Measurements from ENCODE around the gene GPSM1. TPM values are rescaled to one million over a fixed set of nuclear protein-coding genes. Genes with fewer than 3 reads are reported as not detected.

The GPSM1 gene
- total and polyA plus RNA-seq, 9 of the 15 experiments (the other 6 are each of a cell fraction or from before 2014, with no cell fraction given), result 0.04 to 14.2 (median 3.1) TPM

DNA sequence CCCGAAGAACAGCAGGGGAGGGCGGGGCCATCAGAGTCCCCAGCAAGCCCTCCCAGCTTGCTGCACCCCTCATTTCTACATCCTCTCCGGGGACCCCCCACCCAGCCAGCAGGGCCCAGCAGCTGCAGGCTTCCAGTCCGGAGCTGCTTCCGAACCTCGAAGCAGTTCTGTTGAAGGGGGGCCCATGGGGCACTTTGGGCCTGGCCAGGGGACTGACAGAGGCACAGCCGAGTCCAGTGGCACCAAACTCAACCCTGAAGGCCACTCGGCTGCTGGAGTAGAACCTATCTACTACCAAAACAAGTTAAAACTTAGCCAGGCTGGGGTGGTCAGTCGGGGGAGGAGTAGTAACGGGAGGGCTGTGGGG lies 15.3 kb upstream of the GPSM1 start:
- ATAC-seq, result no peak
- BruUV-seq (replicated peaks), result no TSS peak
- Histone ChIP-seq H3K9ac (ENCODE audit: insufficient read depth in 1 of 2, low read depth in 2 of 2, low read length in 2 of 2) (no peak overlapping the region), H3K9me1 (ENCODE audit: control insufficient read depth, insufficient read depth, low read length) (no peaks in the 10 kb centered on the region), H3K79me2 (ENCODE audit: control insufficient read depth, insufficient read depth, low read length) (no peaks in the 10 kb centered on the region), H3K4me1 (replicated peaks in 1 of 2; ENCODE audit: control insufficient read depth in 2 of 2, insufficient read depth in 2 of 2, low read length in 2 of 2) (peaks cover 4 to 33% of the 10 kb centered on the region in 2 experiments; a peak in 3 of 5 replicates), H3K4me2 (ENCODE audit: insufficient read depth, low read length) (no peak overlapping the region), H2AFZ (ENCODE audit: low read depth, low read length) (no peak overlapping the region), H3K36me3 (ENCODE audit: control insufficient read depth, insufficient read depth, low read length) (no peaks in the 10 kb centered on the region; the same call in 2 of the 3 replicates), H3K27me3 (ENCODE audit: control insufficient read depth in 2 of 2, insufficient read depth in 2 of 2, low read length in 2 of 2) (peaks cover 0 to 12% of the 10 kb centered on the region in 2 experiments; a peak in 2 of 5 replicates), H4K20me1 (replicated peaks; ENCODE audit: control insufficient read depth, insufficient read depth, low read length) (no peaks in the 10 kb centered on the region), H3K9me3 (replicated peaks; ENCODE audit: control insufficient read depth, insufficient read depth, low read depth, low read length) (peaks cover 19% of the 10 kb centered on the region), H3K27ac (ENCODE audit: extremely low read depth, low read depth, low read length) (no peak overlapping the region), H3K4me3 (no peak overlapping the region)
- intact Hi-C loops (cut with micrococcal nuclease) (no loop called here), in situ Hi-C loops (cut with MboI) (no loop called here)
- FAIRE-seq, result no peak
- CTCF ChIA-PET (ENCODE audit: low intra/inter-chr PET ratio), result interaction anchor here (0.7 to 1.7 kb wide), 4 partner anchors 27 to 382 kb away, joined by 3 to 7 read pairs (median 4); partner anchors contain the start of gene SNAPC4
- WGBS (ENCODE audit: insufficient coverage, low coverage, missing lambda C conversion rate), result 21% methylated on average over 9 of the region's 10 CpGs
- POLR2A ChIA-PET, result no interaction called here
- no peak for TF ChIP-seq TFAM (CRISPR knock-in tag; conservative IDR thresholded peaks at IDR 0.05)
- TF ChIP-seq, protein P1, sequence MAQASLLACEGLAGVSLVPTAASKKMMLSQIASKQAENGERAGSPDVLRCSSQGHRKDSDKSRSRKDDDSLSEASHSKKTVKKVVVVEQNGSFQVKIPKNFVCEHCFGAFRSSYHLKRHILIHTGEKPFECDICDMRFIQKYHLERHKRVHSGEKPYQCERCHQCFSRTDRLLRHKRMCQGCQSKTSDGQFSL (CRISPR knock-in tag; IDR thresholded peaks at IDR 0.05), result no peak
- TF ChIP-seq, protein P1 (tag; IDR thresholded peaks at IDR 0.05), result no peak
- no peak for TF ChIP-seq KDM1A (IDR thresholded peaks at IDR 0.05)
- TF ChIP-seq CCNT2 (IDR thresholded peaks at IDR 0.05; ENCODE audit: borderline replicate concordance, extremely low read depth, insufficient read length, low read depth, low read length), result no peak
- no peak for TF ChIP-seq FOXJ3 (CRISPR knock-in tag; IDR thresholded peaks at IDR 0.05)
- TF ChIP-seq POLR3G (IDR thresholded peaks at IDR 0.05; ENCODE audit: extremely low read depth, insufficient read length, insufficient replicate concordance), result no peak
- TF ChIP-seq ARNT (IDR thresholded peaks at IDR 0.05), result no peak
- TF ChIP-seq, protein P2, sequence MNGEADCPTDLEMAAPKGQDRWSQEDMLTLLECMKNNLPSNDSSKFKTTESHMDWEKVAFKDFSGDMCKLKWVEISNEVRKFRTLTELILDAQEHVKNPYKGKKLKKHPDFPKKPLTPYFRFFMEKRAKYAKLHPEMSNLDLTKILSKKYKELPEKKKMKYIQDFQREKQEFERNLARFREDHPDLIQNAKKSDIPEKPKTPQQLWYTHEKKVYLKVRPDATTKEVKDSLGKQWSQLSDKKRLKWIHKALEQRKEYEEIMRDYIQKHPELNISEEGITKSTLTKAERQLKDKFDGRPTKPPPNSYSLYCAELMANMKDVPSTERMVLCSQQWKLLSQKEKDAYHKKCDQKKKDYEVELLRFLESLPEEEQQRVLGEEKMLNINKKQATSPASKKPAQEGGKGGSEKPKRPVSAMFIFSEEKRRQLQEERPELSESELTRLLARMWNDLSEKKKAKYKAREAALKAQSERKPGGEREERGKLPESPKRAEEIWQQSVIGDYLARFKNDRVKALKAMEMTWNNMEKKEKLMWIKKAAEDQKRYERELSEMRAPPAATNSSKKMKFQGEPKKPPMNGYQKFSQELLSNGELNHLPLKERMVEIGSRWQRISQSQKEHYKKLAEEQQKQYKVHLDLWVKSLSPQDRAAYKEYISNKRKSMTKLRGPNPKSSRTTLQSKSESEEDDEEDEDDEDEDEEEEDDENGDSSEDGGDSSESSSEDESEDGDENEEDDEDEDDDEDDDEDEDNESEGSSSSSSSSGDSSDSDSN (IDR thresholded peaks at IDR 0.05; ENCODE audit: borderline replicate concordance in 1 of 2, low read depth in 2 of 2, low read length in 2 of 2), result no peak
- no peak for DNase-seq (ENCODE audit: extremely low read depth in 1 of 4, low spot score in 3 of 4)

Measured in K562 (cell line).